ENCODE measurements around the gene ASMT. TPM values are rescaled to one million over a fixed set of nuclear protein-coding genes. Genes with fewer than 3 reads are reported as not detected.

Gene ASMT
- total and polyA plus RNA-seq, 2 donors from 2014 or later: 0.22 TPM; not detected in 1

DNA sequence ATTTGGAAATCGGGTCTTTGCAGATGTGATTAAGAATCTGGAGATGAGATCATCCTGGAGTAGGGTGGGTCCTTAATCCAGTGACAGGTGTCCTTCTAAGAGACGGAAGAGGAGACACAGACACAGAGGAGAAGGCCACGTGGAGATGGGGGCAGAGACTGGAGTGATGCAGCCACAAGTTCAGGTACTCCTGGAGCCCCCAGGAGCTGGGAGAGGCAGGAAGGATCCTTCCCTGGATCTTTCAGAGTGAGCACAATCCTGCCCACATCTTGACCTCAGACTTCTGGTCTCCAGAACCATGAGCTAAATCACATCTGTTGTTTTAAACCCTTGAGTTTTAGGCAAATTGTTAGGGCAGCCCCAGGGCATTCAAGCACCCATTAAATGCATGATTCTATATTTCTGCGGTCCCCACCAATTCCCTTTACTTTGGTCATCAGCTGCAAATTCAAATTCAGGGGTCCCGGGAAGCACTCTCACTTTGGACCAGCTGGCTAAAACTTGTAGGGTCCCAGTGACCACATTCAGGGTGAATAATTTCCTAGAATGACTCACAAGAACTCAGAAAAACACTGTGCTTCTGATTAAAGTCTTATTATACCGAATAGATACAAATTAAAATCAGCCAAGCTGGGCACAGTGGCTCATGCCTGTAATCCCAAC, 36.2 kb upstream of the ASMT start:
- H3K27me3 ChIP-seq (ENCODE audit: control insufficient read depth, insufficient read depth, low read length): no peaks in the 10 kb centered on the region
- H3K36me3 ChIP-seq (ENCODE audit: control insufficient read depth in 2 of 3, insufficient read depth in 3 of 3, low read length in 3 of 3): no peaks in the 10 kb centered on the region
- DNase-seq (no peak), FAIRE-seq (no peak)
- H3K27ac ChIP-seq (ENCODE audit: low read depth in 2 of 2, low read length in 2 of 2): no peak overlapping the region
- no peaks in the 10 kb centered on the region for H3K9me3 ChIP-seq (ENCODE audit: control insufficient read depth in 2 of 3, insufficient read depth in 1 of 3, low read length in 3 of 3)
- intact Hi-C loops (cut with DNase I): no loop called here
- H3K4me3 ChIP-seq (ENCODE audit: low read length in 3 of 3): no peak overlapping the region
- TF ChIP-seq, protein P1, sequence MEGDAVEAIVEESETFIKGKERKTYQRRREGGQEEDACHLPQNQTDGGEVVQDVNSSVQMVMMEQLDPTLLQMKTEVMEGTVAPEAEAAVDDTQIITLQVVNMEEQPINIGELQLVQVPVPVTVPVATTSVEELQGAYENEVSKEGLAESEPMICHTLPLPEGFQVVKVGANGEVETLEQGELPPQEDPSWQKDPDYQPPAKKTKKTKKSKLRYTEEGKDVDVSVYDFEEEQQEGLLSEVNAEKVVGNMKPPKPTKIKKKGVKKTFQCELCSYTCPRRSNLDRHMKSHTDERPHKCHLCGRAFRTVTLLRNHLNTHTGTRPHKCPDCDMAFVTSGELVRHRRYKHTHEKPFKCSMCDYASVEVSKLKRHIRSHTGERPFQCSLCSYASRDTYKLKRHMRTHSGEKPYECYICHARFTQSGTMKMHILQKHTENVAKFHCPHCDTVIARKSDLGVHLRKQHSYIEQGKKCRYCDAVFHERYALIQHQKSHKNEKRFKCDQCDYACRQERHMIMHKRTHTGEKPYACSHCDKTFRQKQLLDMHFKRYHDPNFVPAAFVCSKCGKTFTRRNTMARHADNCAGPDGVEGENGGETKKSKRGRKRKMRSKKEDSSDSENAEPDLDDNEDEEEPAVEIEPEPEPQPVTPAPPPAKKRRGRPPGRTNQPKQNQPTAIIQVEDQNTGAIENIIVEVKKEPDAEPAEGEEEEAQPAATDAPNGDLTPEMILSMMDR (IDR thresholded peaks at IDR 0.05; ENCODE audit: borderline replicate concordance, extremely low read depth, insufficient read depth): no peak
- H3K9ac ChIP-seq (ENCODE audit: low read length in 3 of 3): no peak overlapping the region
- H3K4me1 ChIP-seq (ENCODE audit: control insufficient read depth in 2 of 3, insufficient read depth in 2 of 3, low read depth in 1 of 3, low read length in 3 of 3): no peaks in the 10 kb centered on the region

DNA sequence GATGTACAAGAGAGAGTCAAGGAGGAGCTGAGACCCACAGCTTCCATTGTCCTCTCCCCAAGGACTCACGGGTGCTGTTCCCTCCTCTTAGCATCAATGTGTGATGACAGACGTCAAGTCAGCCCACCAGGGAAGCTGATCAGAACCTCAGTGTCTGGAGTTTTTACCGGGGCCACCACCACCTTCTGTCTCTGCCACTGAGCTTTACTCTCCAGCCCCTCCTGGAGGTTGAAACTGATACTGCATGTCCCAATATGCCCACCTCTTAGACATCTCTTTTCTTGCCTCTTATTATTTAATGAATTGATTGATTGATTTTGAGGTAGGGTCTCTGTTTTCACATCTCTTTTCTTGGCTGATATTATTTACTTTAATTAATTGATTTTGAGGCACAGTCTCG, 33.7 kb upstream of the ASMT start:
- intact Hi-C loops (cut with DNase I): no loop called here
- FAIRE-seq: no peak

DNA sequence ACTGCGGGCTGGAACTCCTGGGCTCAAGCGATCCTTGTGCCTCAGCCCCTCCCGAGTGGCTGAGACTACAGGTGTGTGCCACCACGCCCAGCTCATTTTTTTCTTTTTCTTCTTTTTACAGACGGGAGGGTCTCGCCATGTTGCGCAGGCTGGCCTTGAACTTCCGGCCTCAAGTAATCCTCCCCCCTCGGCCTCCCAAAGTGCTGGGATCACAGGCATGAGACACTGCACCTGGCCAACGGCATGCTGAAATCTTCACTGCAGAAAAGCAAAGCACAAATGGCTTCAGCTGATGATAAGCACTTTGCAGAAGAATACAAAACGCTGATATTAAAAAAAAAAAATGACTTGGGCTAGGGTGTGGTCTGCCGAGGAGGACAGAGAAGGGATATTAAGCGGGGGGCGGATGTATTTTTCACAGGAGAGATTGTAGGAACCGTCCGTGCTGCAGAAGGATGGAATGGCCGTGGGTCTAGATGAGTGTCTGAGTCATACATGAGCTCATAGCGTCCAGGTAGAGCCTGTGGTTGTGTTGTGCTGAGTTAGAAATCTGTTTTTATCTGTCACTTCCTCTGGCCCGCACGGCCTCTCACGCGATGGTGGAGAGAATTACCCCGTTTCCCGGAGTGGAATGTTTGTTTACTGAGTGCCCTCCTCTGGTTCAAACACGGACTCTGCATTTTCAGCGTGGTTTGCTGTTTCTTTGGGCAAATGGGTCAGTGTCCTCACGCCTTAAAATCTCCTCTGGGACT, 32.0 kb upstream of the ASMT start:
- TF ChIP-seq, protein P1 (IDR thresholded peaks at IDR 0.05; ENCODE audit: borderline replicate concordance, extremely low read depth, insufficient read depth): no peak
- Histone ChIP-seq H3K36me3 (ENCODE audit: control insufficient read depth in 2 of 3, insufficient read depth in 3 of 3, low read length in 3 of 3) (no peaks in the 10 kb centered on the region), H3K4me3 (ENCODE audit: low read length in 3 of 3) (no peak overlapping the region), H3K9me3 (ENCODE audit: control insufficient read depth in 2 of 3, insufficient read depth in 1 of 3, low read length in 3 of 3) (no peaks in the 10 kb centered on the region), H3K9ac (ENCODE audit: low read length in 3 of 3) (no peak overlapping the region), H3K4me1 (ENCODE audit: control insufficient read depth in 2 of 3, insufficient read depth in 2 of 3, low read depth in 1 of 3, low read length in 3 of 3) (no peaks in the 10 kb centered on the region), H3K27me3 (ENCODE audit: control insufficient read depth, insufficient read depth, low read length) (no peaks in the 10 kb centered on the region), H3K27ac (ENCODE audit: low read depth in 2 of 2, low read length in 2 of 2) (no peak overlapping the region)
- DNase-seq: no peak
- intact Hi-C loops (cut with DNase I): no loop called here
- no peak for FAIRE-seq

More for the DNA sequence above, 33.7 kb upstream of the ASMT start:
- H3K27me3 ChIP-seq (ENCODE audit: control insufficient read depth, insufficient read depth, low read length): no peaks in the 10 kb centered on the region
- H3K9me3 ChIP-seq (ENCODE audit: control insufficient read depth in 2 of 3, insufficient read depth in 1 of 3, low read length in 3 of 3): no peaks in the 10 kb centered on the region
- no peaks in the 10 kb centered on the region for H3K36me3 ChIP-seq (ENCODE audit: control insufficient read depth in 2 of 3, insufficient read depth in 3 of 3, low read length in 3 of 3)
- DNase-seq: peak in 3 of 5 donors; percentile 58 to 73 (median 64)
- no peak overlapping the region for H3K4me3 ChIP-seq (ENCODE audit: low read length in 3 of 3)
- no peak overlapping the region for H3K27ac ChIP-seq (ENCODE audit: low read depth in 2 of 2, low read length in 2 of 2)
- no peak overlapping the region for H3K9ac ChIP-seq (ENCODE audit: low read length in 3 of 3)
- no peaks in the 10 kb centered on the region for H3K4me1 ChIP-seq (ENCODE audit: control insufficient read depth in 2 of 3, insufficient read depth in 2 of 3, low read depth in 1 of 3, low read length in 3 of 3)
- TF ChIP-seq, protein P1 (IDR thresholded peaks at IDR 0.05; ENCODE audit: borderline replicate concordance, extremely low read depth, insufficient read depth): peak; percentile 68
